Stimulated activated effector memory CD8-positive, alpha-beta T cell treated with anti-CD3 and anti-CD28 coated beads, Interleukin-12 subunit alpha, Interleukin-12 subunit beta, amount 100 ng/mL, for 72 hours (primary cell): ENCODE results near the gene OTUD4.
"Not testable (repeated sequence)": the region's sequence is repeated elsewhere in the genome, so short reads cannot be mapped to it uniquely, and the experiment has no call there.

Source experiments
- ATAC-seq: fragments of 150-1000 bp; cut with Tn5 transposase; 2 replicates; pipeline ENCODE4 v1.10.0; 2021
- DNase-seq, 2 donors: peaks; one replicate each; pipeline ENCODE4 v3.0.0; 2021 to 2022; ENCODE audit warnings: low spot score in 2 of 2
- H3K27ac Mint-ChIP-seq: one replicate; pipeline ENCODE4 v1.8.0; 2022; ENCODE audit warnings: mild to moderate bottlenecking, mixed read lengths
- H3K36me3 Mint-ChIP-seq: one replicate; pipeline ENCODE4 v1.8.0; 2022; ENCODE audit warnings: mild to moderate bottlenecking, mixed read lengths
- H3K4me1 Mint-ChIP-seq: one replicate; pipeline ENCODE4 v1.8.0; 2022; ENCODE audit warnings: mixed read lengths
- H3K4me3 Mint-ChIP-seq: one replicate; pipeline ENCODE4 v1.8.0; 2022; ENCODE audit warnings: mild to moderate bottlenecking, mixed read lengths
- H3K9me3 Mint-ChIP-seq: one replicate; pipeline ENCODE4 v1.8.0; 2022; ENCODE audit warnings: mixed read lengths

OTUD4 gene

DNA sequence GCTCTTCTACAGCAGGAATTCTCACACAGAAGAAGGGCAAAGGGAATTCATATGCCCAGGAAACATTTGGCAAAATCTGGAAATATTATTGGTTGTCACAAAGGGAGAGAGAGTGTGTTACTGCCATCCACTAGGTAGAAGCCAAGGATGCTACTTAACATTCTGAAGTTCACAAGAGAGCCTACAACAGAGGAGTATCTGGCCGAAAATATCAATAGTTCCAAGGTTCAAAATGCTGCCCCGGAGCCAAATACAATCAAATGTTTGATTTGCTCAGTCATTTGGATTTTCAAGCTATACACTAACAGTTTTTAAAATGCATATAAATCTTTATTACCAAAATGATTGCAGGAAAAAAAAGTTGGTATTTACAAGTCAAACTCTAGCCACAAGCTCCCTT lies 18.8 kb downstream of the OTUD4 start:
- Mint-ChIP-seq H3K4me3 (no peak overlapping the region), H3K27ac (peak overlapping the region; percentile 41)
- DNase-seq = no peak

DNA sequence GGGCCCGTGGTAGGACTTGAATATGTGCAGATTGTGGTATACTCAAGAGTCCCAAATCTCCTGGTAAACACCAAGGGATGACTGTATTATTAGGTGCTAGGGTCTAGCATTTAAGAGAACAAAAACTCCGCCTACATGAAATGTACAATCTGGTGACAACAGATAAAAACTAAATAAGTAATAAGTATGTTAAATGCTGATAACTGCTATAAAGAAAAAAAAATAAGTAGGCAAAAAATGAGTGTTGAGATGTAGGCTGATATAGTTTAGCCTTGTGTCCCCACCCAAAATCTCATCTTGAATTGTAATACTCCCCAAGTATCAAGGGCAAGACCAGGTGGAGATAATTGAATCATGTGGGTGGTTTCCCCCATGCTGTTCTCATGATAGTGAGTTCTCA lies 23.4 kb downstream of the OTUD4 start:
- H3K4me1 Mint-ChIP-seq = peaks cover 11% of the 10 kb centered on the region
- no peak overlapping the region for H3K27ac Mint-ChIP-seq
- H3K9me3 Mint-ChIP-seq = no peaks in the 10 kb centered on the region
- H3K36me3 Mint-ChIP-seq = peaks cover 100% of the 10 kb centered on the region
- DNase-seq (no peak), ATAC-seq (no peak)
- H3K4me3 Mint-ChIP-seq = no peak overlapping the region

More for the DNA sequence above, 18.8 kb downstream of the OTUD4 start:
- Mint-ChIP-seq H3K4me1 (peaks cover 11% of the 10 kb centered on the region), H3K9me3 (no peaks in the 10 kb centered on the region), H3K36me3 (peaks cover 100% of the 10 kb centered on the region)
- ATAC-seq = no peak

DNA sequence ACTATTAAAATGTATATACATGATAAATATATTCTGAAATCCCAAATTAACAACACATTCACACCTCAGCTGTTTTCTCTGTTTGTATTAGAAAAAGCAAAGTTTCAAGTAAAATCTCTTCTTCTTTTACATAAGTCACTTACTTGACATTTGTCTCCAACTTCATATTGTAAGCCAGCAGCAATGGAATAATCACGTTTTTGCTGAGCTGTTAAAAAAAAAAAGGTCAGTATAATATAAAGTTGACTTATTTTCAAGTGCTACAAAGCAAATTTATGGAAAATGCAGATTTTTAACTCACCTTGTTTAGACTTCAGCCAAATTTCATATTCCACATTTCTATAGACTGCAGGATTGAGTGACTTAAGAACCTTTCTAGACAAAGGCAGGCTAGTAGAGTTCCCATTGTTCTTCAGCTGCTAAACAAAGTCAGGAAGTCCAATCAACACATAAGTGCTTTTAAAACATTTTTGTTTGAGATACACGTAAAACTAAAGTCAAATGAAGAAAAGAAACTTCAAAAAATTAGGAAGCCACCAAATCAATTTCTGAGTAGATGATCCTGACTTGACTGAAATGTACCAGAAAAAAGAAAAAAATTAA lies 25.0 kb downstream of the OTUD4 start:
- Mint-ChIP-seq H3K4me1 (peaks cover 5% of the 10 kb centered on the region), H3K27ac (no peak overlapping the region), H3K36me3 (peaks cover 100% of the 10 kb centered on the region), H3K9me3 (no peaks in the 10 kb centered on the region), H3K4me3 (no peak overlapping the region)
- DNase-seq (no peak), ATAC-seq (no peak)

DNA sequence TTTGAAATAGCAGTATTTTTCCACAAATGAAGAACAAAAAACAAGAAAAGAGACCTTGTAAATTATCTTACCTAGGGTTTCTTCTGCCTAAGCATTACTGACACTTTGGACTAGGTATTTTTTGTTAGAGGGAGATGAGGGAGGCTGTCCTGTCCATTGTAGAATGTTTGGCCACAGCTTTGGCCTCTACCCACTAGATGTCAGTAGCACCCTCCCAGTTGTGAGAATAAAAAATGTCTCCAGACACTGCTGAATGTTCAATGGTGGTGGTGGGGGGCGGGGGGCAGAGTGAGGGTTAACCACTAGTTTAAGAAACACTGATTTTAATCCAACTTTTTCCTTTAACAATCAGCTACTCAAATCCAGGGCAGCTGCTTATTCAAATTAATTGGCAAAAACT lies 25.8 kb downstream of the OTUD4 start:
- ATAC-seq (no peak), DNase-seq (no peak)
- peaks cover 5% of the 10 kb centered on the region for H3K4me1 Mint-ChIP-seq
- H3K36me3 Mint-ChIP-seq = peaks cover 100% of the 10 kb centered on the region
- H3K27ac Mint-ChIP-seq = no peak overlapping the region
- H3K9me3 Mint-ChIP-seq = no peaks in the 10 kb centered on the region
- no peak overlapping the region for H3K4me3 Mint-ChIP-seq

DNA sequence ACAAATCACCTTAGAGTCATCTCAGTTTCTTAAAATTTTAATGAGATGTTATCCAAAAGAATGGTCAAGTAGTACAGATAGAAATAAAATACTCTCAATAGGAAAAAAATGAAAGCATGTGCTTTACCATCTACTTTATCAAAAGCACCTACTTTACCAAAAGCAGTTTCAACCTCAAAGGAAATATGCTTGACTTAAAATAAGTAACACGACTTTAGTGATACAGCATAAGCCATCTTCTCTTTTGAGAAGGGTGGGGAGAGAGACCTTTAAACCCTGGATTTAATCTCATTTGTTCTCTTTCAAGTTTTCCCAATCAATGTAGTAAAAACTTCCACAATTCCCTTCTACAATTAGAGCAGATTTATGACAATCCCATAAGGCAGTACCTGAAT lies 26.5 kb downstream of the OTUD4 start:
- H3K4me3 Mint-ChIP-seq = no peak overlapping the region
- ATAC-seq = no peak
- no peak for DNase-seq
- H3K4me1 Mint-ChIP-seq = peaks cover 5% of the 10 kb centered on the region
- peaks cover 100% of the 10 kb centered on the region for H3K36me3 Mint-ChIP-seq
- no peaks in the 10 kb centered on the region for H3K9me3 Mint-ChIP-seq
- no peak overlapping the region for H3K27ac Mint-ChIP-seq

DNA sequence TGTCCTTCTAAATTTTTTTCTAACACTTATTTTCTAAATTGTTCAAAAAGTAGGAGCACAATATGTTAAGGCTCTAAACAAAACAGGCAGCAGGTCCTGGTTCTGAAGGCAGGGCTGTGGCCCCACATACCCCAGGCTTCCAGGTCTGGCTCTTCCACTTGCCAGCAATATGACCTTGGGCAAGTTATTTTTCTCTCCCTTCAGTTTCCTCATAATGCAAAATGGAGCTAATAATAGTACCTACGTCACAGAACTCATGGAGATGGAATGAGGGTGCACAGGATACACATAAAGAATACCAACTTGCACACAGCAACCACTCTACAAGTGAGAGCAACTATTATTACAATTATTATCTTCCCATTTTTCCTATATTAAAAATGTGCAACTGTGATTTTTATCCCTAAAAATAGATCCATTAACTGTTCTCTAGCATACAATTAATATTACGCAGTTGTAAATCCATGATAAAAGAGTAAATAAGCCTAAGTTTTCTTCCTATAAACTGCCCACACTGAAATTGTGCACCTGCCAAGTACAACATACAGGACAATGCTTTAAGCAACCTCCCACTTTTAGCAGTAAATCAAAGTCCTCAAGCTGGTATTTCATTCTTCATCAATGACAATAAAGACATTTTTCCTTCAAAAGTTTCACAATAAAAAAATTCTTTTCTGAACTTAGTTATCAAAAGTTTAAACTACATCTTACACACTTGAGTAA lies 27.0 kb downstream of the OTUD4 start:
- DNase-seq (no peak), ATAC-seq (no peak)
- peaks cover 100% of the 10 kb centered on the region for H3K36me3 Mint-ChIP-seq
- peaks cover 5% of the 10 kb centered on the region for H3K4me1 Mint-ChIP-seq
- peak overlapping the region; percentile 35 for H3K27ac Mint-ChIP-seq
- no peak overlapping the region for H3K4me3 Mint-ChIP-seq
- H3K9me3 Mint-ChIP-seq = no peaks in the 10 kb centered on the region

DNA sequence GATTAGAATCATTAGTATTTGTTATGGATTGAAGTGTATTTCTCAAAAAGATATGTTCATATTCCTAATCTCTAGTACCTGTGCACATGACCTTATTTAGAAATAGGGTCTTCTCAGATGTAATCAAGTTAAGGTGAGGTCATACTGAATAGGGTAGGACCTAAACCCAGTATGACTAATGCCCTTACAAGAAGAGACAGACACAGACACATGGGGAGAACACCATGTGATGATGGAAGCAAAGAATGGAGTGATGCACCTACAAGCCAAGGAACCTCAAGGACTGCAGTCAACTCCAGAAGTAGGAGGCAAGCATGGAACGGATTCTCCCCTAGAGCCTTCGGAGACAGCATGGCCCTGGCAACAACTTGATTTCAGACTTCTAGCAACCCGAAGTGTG lies 31.4 kb downstream of the OTUD4 start:
- Mint-ChIP-seq H3K4me1 (no peaks in the 10 kb centered on the region), H3K9me3 (no peaks in the 10 kb centered on the region), H3K27ac (peak overlapping the region; percentile 17), H3K36me3 (peaks cover 100% of the 10 kb centered on the region), H3K4me3 (no peak overlapping the region)
- ATAC-seq (no peak), DNase-seq (no peak)

DNA sequence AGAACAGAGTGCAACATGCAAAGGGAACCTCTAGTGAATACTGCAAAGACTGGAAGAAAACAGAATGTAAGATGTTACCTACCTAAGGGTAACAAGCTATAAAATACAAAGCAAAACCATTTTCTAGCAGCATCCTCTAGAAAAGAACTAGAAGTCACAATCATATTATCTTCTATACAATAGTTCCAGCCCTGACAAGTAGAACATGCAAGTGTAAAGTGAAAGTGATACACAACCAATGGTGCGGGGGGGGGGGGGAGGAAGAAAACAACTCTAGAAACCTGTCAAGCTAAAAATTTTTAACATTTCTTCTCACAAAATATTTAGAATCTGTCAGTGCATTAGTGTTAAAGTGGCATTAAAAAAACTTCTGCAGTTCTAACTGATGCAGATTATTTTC lies 44.2 kb downstream of the OTUD4 start:
- Mint-ChIP-seq H3K4me1 (peaks cover 21% of the 10 kb centered on the region), H3K36me3 (peaks cover 80% of the 10 kb centered on the region)
- not testable (repeated sequence) for H3K27ac Mint-ChIP-seq, DNase-seq, H3K9me3 Mint-ChIP-seq, H3K4me3 Mint-ChIP-seq, ATAC-seq

DNA sequence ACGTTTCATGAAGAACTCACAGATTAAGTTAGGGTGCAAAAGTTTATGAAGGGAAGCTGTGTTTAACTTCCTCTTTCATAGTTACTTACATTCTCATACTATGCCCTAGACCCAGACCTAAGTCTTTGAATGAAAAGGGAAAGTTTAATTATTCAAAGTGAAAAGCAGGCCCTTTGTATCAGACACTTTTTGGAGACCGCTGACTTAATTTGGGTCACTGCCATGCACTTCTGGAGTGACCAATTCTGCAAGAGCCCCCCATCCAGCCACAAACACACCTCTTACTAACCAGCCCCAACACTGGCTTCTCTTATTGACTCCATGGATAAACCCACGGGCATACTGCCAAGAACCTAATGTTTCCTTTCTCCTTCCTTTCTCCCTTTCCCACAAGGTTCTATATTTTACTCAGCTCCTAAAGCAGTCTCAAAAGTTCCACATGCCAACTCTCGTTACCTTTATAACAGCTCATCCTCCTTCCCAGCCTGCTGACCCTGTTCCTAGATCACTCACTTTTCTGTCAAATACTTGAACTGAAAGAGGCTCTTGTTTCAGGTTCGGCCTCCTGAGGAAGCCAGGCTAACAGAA lies 47.8 kb downstream of the OTUD4 start:
- peak in 1 of 2 donors; percentile 62 for DNase-seq
- Mint-ChIP-seq H3K4me3 (no peak overlapping the region), H3K36me3 (peaks cover 44% of the 10 kb centered on the region), H3K9me3 (no peaks in the 10 kb centered on the region), H3K4me1 (peaks cover 32% of the 10 kb centered on the region), H3K27ac (peak overlapping the region; percentile 4)
- peak; percentile 88 for ATAC-seq

DNA sequence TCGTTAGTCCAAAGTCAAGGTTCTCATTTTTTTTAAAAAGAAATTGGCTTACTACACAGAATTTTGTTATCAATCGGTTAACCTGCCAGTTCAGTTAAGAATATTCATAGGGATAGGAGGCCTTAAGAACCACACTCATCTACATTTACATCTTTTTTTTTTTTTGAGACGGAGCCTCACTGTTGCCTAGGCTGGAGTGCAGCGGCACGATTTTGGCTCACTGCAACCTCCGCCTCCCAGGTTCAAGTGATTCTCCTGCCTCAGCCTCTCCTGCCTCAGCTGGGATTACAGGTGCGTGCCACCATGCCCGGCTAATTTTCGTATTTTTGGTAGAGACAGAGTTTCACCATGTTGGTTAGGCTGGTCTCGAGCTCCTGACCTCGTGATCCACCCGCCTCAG lies 48.5 kb downstream of the OTUD4 start:
- no peaks in the 10 kb centered on the region for H3K9me3 Mint-ChIP-seq
- peak overlapping the region; percentile 4 for H3K27ac Mint-ChIP-seq
- H3K4me1 Mint-ChIP-seq = peaks cover 30% of the 10 kb centered on the region
- DNase-seq (no peak), ATAC-seq (no peak)
- H3K4me3 Mint-ChIP-seq = no peak overlapping the region
- peaks cover 36% of the 10 kb centered on the region for H3K36me3 Mint-ChIP-seq

DNA sequence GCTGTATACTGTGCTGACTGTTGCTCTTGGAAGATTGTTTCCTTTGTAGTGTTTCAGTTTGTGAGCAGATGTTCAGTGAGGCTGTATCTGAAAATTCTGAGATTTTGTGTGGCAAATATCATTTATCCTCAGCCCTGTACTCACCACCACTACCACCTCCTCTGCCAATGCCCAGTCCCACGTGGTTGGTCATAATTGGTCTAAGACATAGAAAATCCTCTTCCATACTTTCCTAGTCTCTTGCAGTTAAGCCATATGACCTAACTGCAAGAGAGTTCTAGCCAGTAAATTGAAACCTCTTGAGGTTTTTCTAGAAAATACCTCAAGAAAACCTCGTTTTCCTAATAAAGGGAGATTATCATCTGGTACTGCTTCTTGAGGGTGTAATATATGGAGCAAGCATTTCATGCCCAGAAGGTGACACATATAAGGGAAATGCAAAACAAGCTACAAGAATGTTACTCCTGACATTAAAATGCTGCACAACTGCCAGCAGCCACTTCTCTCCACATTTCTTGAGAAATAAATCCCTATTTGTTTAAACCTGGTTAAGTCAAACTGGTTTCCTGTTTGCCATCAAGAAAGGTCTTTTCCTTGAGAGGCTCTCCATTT lies 49.5 kb downstream of the OTUD4 start:
- DNase-seq (no peak), ATAC-seq (peak; percentile 56)
- Mint-ChIP-seq H3K9me3 (no peaks in the 10 kb centered on the region), H3K4me1 (peaks cover 37% of the 10 kb centered on the region), H3K4me3 (no peak overlapping the region), H3K36me3 (peaks cover 28% of the 10 kb centered on the region), H3K27ac (peak overlapping the region; percentile 4)

DNA sequence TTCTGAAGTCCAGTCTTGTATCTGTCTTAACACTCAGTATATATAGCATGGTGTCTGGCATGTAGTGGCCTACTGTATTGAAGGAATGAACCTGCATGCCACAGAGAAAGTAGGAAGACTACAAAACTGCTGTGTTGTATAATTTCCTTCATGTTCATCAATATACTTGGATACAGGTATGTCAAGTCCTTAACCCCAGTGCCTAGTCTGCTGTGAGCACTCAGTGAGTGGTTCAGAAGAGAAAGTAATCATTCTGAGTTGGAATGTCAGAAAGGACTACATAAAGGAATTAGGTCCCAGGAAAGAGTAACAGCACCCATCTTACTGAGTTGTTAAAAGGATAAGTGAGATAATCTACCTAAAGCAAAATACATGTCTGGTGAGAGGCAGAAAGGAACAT lies 50.3 kb downstream of the OTUD4 start:
- Mint-ChIP-seq H3K27ac (no peak overlapping the region), H3K4me1 (peaks cover 40% of the 10 kb centered on the region), H3K4me3 (no peak overlapping the region), H3K36me3 (peaks cover 20% of the 10 kb centered on the region), H3K9me3 (no peaks in the 10 kb centered on the region)
- ATAC-seq (no peak), DNase-seq (no peak)

DNA sequence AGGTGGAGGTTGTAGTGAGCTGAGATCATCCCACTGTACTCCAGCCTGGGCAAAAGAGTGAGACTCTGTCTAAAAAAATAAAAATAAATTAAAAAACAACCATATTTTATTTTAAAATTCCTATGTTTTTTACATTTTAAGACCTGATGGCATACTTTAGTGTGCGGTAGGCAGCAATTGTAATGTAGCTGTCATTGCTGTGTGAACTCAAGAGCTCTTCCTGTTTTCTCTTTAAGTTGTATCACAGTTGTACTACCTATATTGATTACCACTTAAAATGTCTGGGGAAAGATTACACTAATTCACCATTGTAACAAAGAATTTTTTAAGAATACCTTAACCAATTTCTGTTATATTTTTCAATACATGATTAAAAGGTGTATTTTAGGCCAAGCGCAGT lies 55.0 kb downstream of the OTUD4 start:
- ATAC-seq (no peak), DNase-seq (no peak)
- peak overlapping the region; percentile 41 for H3K4me3 Mint-ChIP-seq
- no peaks in the 10 kb centered on the region for H3K36me3 Mint-ChIP-seq
- peaks cover 23% of the 10 kb centered on the region for H3K4me1 Mint-ChIP-seq
- peak overlapping the region; percentile 87 for H3K27ac Mint-ChIP-seq
- no peaks in the 10 kb centered on the region for H3K9me3 Mint-ChIP-seq

DNA sequence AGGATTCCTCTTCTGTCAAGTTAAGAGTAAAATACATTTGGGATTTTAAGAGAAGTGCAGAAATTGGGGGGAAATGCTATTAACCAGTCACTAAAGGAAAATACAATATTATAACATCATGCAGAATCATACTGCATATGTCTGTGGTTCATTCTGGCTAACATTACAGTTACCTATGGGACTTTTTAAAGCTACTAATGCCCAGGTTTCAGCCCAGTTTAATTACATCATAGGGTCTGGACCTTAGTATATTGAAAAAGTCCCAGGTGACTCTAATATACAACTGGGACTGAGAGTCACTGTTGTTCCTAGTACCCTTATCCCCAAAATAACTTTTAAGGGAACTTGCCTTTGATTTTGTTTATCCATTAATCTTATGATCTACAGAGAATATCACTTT lies 72.3 kb downstream of the OTUD4 start:
- Mint-ChIP-seq H3K4me1 (no peaks in the 10 kb centered on the region), H3K4me3 (no peak overlapping the region), H3K36me3 (no peaks in the 10 kb centered on the region), H3K9me3 (no peaks in the 10 kb centered on the region), H3K27ac (no peak overlapping the region)
- DNase-seq (no peak), ATAC-seq (no peak)

DNA sequence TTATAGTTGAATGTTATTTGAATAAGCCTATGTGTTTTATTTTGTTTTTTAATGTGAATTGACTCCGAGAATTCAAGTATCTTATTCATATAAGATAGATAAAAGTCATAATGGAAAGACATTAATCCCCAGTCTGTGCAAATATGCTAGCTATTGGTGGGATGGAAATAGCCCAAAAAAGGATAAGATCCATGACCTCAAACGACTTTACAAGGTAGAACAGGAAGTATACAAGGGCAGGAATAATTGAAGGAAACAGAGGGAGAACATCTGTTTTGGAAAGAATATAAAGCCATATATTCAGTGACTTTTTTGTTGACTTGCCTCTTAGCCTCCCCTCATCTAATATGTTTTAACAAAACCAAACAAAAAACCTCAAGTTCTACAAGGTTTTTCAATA lies 73.3 kb downstream of the OTUD4 start:
- ATAC-seq (no peak), DNase-seq (no peak)
- Mint-ChIP-seq H3K9me3 (no peaks in the 10 kb centered on the region), H3K27ac (no peak overlapping the region), H3K4me3 (no peak overlapping the region), H3K36me3 (no peaks in the 10 kb centered on the region), H3K4me1 (no peaks in the 10 kb centered on the region)

DNA sequence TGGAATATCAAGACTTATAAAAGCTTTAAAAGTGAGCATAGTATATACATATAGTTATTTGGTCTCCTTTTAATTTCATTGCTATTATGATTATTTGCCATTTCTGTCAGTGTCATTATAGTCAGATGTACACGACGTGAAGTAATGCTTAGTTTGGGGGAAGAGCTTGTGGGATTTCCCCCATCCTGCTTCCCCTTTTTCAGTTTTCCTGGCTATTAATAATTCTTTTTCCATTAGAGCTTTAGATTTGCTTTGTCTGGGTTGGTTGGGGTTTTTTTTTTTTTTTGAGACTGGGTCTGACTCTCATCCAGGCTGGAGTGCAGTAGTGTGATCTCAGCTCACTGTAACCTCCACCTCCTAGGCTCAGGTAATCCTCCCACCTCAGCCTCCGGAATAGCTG lies 76.9 kb downstream of the OTUD4 start:
- Mint-ChIP-seq H3K9me3 (no peaks in the 10 kb centered on the region), H3K27ac (no peak overlapping the region), H3K4me3 (no peak overlapping the region), H3K4me1 (peaks cover 9% of the 10 kb centered on the region), H3K36me3 (peaks cover 10% of the 10 kb centered on the region)
- ATAC-seq (no peak), DNase-seq (no peak)
